Measurements from ENCODE around the gene EIF4G1.

Gene EIF4G1

DNA sequence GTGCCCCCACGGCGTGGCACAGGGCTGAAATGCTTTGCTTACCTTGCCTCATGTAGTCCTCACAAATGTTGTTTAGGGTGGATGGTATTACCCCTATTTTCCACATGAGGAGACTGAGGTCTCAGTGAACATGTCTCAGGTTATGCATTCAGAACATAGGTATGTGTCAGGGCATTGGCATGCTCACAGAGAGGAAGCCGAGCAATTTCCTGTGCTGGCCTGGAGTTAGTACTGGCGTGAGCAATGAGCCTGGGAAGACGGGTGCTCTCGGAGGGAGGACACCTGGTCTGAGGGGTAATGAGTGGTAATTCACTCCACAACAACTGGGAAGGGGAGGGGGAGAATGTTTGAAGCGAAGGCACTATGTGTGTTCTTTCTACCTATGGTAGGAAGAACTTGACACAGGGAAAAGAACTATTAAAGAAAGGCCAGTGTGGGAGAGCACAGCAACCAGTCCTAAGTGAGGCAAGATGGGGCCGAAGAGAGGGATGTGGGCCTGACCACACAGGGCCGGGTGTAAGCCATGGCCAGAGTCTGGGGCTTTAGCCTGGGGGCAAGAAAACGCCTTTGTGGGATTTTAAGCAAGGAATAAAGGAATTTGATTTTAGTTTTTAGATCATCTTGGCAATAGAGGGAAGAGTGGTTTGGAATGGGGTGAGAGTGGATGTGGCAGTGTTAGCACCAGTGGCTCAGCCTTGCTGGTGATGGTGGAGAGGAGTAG lies 18.1 kb downstream of the EIF4G1 start:
- WGBS, 2 donors (ENCODE audit: extremely low coverage in 2 of 2, insufficient read length in 2 of 2, insufficient replicate concordance in 1 of 2): no CpG with 5 or more reads among the region's 10 CpGs

GRCh38 chr3:184333190-184333589 lies 18.8 kb downstream of the EIF4G1 start:
- H2AK5ac ChIP-seq (ENCODE audit: low read depth, low read length): no peak overlapping the region

More for the DNA sequence above, 18.1 kb downstream of the EIF4G1 start:
- no peak overlapping the region for H3K4me2 ChIP-seq (ENCODE audit: insufficient read depth, low read length, poor library complexity, severe bottlenecking)
- H3K27me3 ChIP-seq (ENCODE audit: control insufficient read depth in 3 of 3, insufficient read depth in 3 of 3, low read depth in 1 of 3, low read length in 3 of 3): no peaks in the 10 kb centered on the region
- H3K9me3 ChIP-seq (replicated peaks in 1 of 2; ENCODE audit: control insufficient read depth in 2 of 2, insufficient read depth in 1 of 2, low read depth in 1 of 2, low read length in 2 of 2): no peaks in the 10 kb centered on the region
- H2BK15ac ChIP-seq (ENCODE audit: low read length): no peak overlapping the region
- H3K14ac ChIP-seq (ENCODE audit: low read length): no peak overlapping the region
- H3K4me3 ChIP-seq (ENCODE audit: low read length in 2 of 2): peak overlapping the region in 1 of 2 donors; percentile 45
- no peak overlapping the region for H4K8ac ChIP-seq (ENCODE audit: low read depth, low read length)
- H3K4ac ChIP-seq (ENCODE audit: low read length): no peak overlapping the region
- peaks cover 11 to 16% of the 10 kb centered on the region in 2 donors for H3K4me1 ChIP-seq (ENCODE audit: control insufficient read depth in 2 of 2, insufficient read depth in 1 of 2, low read depth in 1 of 2, low read length in 2 of 2)
- no peak overlapping the region for H3K27ac ChIP-seq (replicated peaks; ENCODE audit: low read length)
- H2BK12ac ChIP-seq (ENCODE audit: low read length): no peak overlapping the region
- H2AFZ ChIP-seq (ENCODE audit: low read length): no peak overlapping the region
- H4K91ac ChIP-seq (ENCODE audit: low read depth, low read length, poor library complexity): no peak overlapping the region
- H3K79me1 ChIP-seq (ENCODE audit: low read depth, low read length): peaks cover 3% of the 10 kb centered on the region
- peaks cover 54 to 81% of the 10 kb centered on the region in 2 donors for H3K36me3 ChIP-seq (replicated peaks in 1 of 2; ENCODE audit: control insufficient read depth in 2 of 2, insufficient read depth in 2 of 2, low read length in 2 of 2)
- H3K23ac ChIP-seq (ENCODE audit: low read depth, low read length, poor library complexity): no peak overlapping the region
- no peak overlapping the region for H2BK5ac ChIP-seq (ENCODE audit: low read length)
- no peak overlapping the region for H2BK120ac ChIP-seq (ENCODE audit: low read depth, low read length)
- no peak overlapping the region for H3K18ac ChIP-seq (ENCODE audit: low read length)
- no peak for DNase-seq (ENCODE audit: low spot score)
- H2AK5ac ChIP-seq (ENCODE audit: low read depth, low read length): no peak overlapping the region
- peak overlapping the region; percentile 78 for H3K9ac ChIP-seq (ENCODE audit: low read depth, low read length, poor library complexity)

GRCh38 chr3:184333700-184334099 lies 19.3 kb downstream of the EIF4G1 start:
- H2AK5ac ChIP-seq (ENCODE audit: low read depth, low read length): no peak overlapping the region
- no peak overlapping the region for H2BK15ac ChIP-seq (ENCODE audit: low read length)
- H3K9ac ChIP-seq (ENCODE audit: low read depth, low read length, poor library complexity): no peak overlapping the region
- H4K91ac ChIP-seq (ENCODE audit: low read depth, low read length, poor library complexity): no peak overlapping the region
- peaks cover 15 to 26% of the 10 kb centered on the region in 2 donors for H3K4me1 ChIP-seq (ENCODE audit: control insufficient read depth in 2 of 2, insufficient read depth in 1 of 2, low read depth in 1 of 2, low read length in 2 of 2)
- no peak overlapping the region for H3K27ac ChIP-seq (replicated peaks; ENCODE audit: low read length)
- H2BK120ac ChIP-seq (ENCODE audit: low read depth, low read length): no peak overlapping the region
- no peak overlapping the region for H3K4me2 ChIP-seq (ENCODE audit: insufficient read depth, low read length, poor library complexity, severe bottlenecking)
- H3K79me1 ChIP-seq (ENCODE audit: low read depth, low read length): peaks cover 3% of the 10 kb centered on the region
- no peak overlapping the region for H2BK5ac ChIP-seq (ENCODE audit: low read length)
- no peaks in the 10 kb centered on the region for H3K9me3 ChIP-seq (replicated peaks in 1 of 2; ENCODE audit: control insufficient read depth in 2 of 2, insufficient read depth in 1 of 2, low read depth in 1 of 2, low read length in 2 of 2)
- no peak overlapping the region for H2AFZ ChIP-seq (ENCODE audit: low read length)
- no peak for DNase-seq (ENCODE audit: low spot score)
- H3K27me3 ChIP-seq (ENCODE audit: control insufficient read depth in 3 of 3, insufficient read depth in 3 of 3, low read depth in 1 of 3, low read length in 3 of 3): no peaks in the 10 kb centered on the region
- H3K4ac ChIP-seq (ENCODE audit: low read length): no peak overlapping the region
- no peak overlapping the region for H3K4me3 ChIP-seq (ENCODE audit: low read length in 2 of 2)
- H3K23ac ChIP-seq (ENCODE audit: low read depth, low read length, poor library complexity): peak overlapping the region; percentile 34
- H3K14ac ChIP-seq (ENCODE audit: low read length): no peak overlapping the region
- no peak overlapping the region for H2BK12ac ChIP-seq (ENCODE audit: low read length)
- no CpG with 5 or more reads among the region's 3 CpGs for WGBS, 2 donors (ENCODE audit: extremely low coverage in 2 of 2, insufficient read length in 2 of 2, insufficient replicate concordance in 1 of 2)
- H3K18ac ChIP-seq (ENCODE audit: low read length): no peak overlapping the region
- peaks cover 44 to 70% of the 10 kb centered on the region in 2 donors for H3K36me3 ChIP-seq (replicated peaks in 1 of 2; ENCODE audit: control insufficient read depth in 2 of 2, insufficient read depth in 2 of 2, low read length in 2 of 2)
- no peak overlapping the region for H4K8ac ChIP-seq (ENCODE audit: low read depth, low read length)

More at GRCh38 chr3:184333190-184333589, 18.8 kb downstream of the EIF4G1 start:
- H2BK15ac ChIP-seq (ENCODE audit: low read length): no peak overlapping the region
- H2BK120ac ChIP-seq (ENCODE audit: low read depth, low read length): no peak overlapping the region
- H2AFZ ChIP-seq (ENCODE audit: low read length): no peak overlapping the region
- peaks cover 12 to 22% of the 10 kb centered on the region in 2 donors for H3K4me1 ChIP-seq (ENCODE audit: control insufficient read depth in 2 of 2, insufficient read depth in 1 of 2, low read depth in 1 of 2, low read length in 2 of 2)
- H3K18ac ChIP-seq (ENCODE audit: low read length): no peak overlapping the region
- no peak overlapping the region for H4K8ac ChIP-seq (ENCODE audit: low read depth, low read length)
- no peaks in the 10 kb centered on the region for H3K27me3 ChIP-seq (ENCODE audit: control insufficient read depth in 3 of 3, insufficient read depth in 3 of 3, low read depth in 1 of 3, low read length in 3 of 3)
- no peak overlapping the region for H2BK5ac ChIP-seq (ENCODE audit: low read length)
- H3K9ac ChIP-seq (ENCODE audit: low read depth, low read length, poor library complexity): no peak overlapping the region
- H3K4me3 ChIP-seq (ENCODE audit: low read length in 2 of 2): no peak overlapping the region
- no peak overlapping the region for H3K4ac ChIP-seq (ENCODE audit: low read length)
- no peak overlapping the region for H3K23ac ChIP-seq (ENCODE audit: low read depth, low read length, poor library complexity)
- DNase-seq (ENCODE audit: low spot score): no peak
- H3K36me3 ChIP-seq (replicated peaks in 1 of 2; ENCODE audit: control insufficient read depth in 2 of 2, insufficient read depth in 2 of 2, low read length in 2 of 2): peaks cover 49 to 75% of the 10 kb centered on the region in 2 donors
- WGBS, 2 donors (ENCODE audit: extremely low coverage in 2 of 2, insufficient read length in 2 of 2, insufficient replicate concordance in 1 of 2): no CpG with 5 or more reads among the region's 6 CpGs
- no peak overlapping the region for H2BK12ac ChIP-seq (ENCODE audit: low read length)
- no peak overlapping the region for H3K14ac ChIP-seq (ENCODE audit: low read length)
- no peaks in the 10 kb centered on the region for H3K9me3 ChIP-seq (replicated peaks in 1 of 2; ENCODE audit: control insufficient read depth in 2 of 2, insufficient read depth in 1 of 2, low read depth in 1 of 2, low read length in 2 of 2)
- H3K4me2 ChIP-seq (ENCODE audit: insufficient read depth, low read length, poor library complexity, severe bottlenecking): no peak overlapping the region
- no peak overlapping the region for H3K27ac ChIP-seq (replicated peaks; ENCODE audit: low read length)
- peaks cover 3% of the 10 kb centered on the region for H3K79me1 ChIP-seq (ENCODE audit: low read depth, low read length)
- no peak overlapping the region for H4K91ac ChIP-seq (ENCODE audit: low read depth, low read length, poor library complexity)

- H2AFZ ChIP-seq (ENCODE audit: low read length): no peak overlapping the region
- no peak for DNase-seq (ENCODE audit: low spot score)
- no peak overlapping the region for H2BK5ac ChIP-seq (ENCODE audit: low read length)
- no peaks in the 10 kb centered on the region for H3K27me3 ChIP-seq (ENCODE audit: control insufficient read depth in 3 of 3, insufficient read depth in 3 of 3, low read depth in 1 of 3, low read length in 3 of 3)
- peaks cover 39 to 60% of the 10 kb centered on the region in 2 donors for H3K36me3 ChIP-seq (replicated peaks in 1 of 2; ENCODE audit: control insufficient read depth in 2 of 2, insufficient read depth in 2 of 2, low read length in 2 of 2)
- H3K14ac ChIP-seq (ENCODE audit: low read length): no peak overlapping the region
- H3K4me2 ChIP-seq (ENCODE audit: insufficient read depth, low read length, poor library complexity, severe bottlenecking): no peak overlapping the region
- H2BK15ac ChIP-seq (ENCODE audit: low read length): no peak overlapping the region
- H4K91ac ChIP-seq (ENCODE audit: low read depth, low read length, poor library complexity): no peak overlapping the region
- H2BK120ac ChIP-seq (ENCODE audit: low read depth, low read length): no peak overlapping the region
- peaks cover 20 to 31% of the 10 kb centered on the region in 2 donors for H3K4me1 ChIP-seq (ENCODE audit: control insufficient read depth in 2 of 2, insufficient read depth in 1 of 2, low read depth in 1 of 2, low read length in 2 of 2)
- no peaks in the 10 kb centered on the region for H3K9me3 ChIP-seq (replicated peaks in 1 of 2; ENCODE audit: control insufficient read depth in 2 of 2, insufficient read depth in 1 of 2, low read depth in 1 of 2, low read length in 2 of 2)
- H3K79me1 ChIP-seq (ENCODE audit: low read depth, low read length): peaks cover 3% of the 10 kb centered on the region
- H3K27ac ChIP-seq (replicated peaks; ENCODE audit: low read length): no peak overlapping the region
- no peak overlapping the region for H3K4ac ChIP-seq (ENCODE audit: low read length)
- no peak overlapping the region for H3K18ac ChIP-seq (ENCODE audit: low read length)
- no peak overlapping the region for H3K23ac ChIP-seq (ENCODE audit: low read depth, low read length, poor library complexity)
- no peak overlapping the region for H4K8ac ChIP-seq (ENCODE audit: low read depth, low read length)
- H2BK12ac ChIP-seq (ENCODE audit: low read length): no peak overlapping the region
- no peak overlapping the region for H3K4me3 ChIP-seq (ENCODE audit: low read length in 2 of 2)
- no CpG with 5 or more reads among the region's 15 CpGs for WGBS, 2 donors (ENCODE audit: extremely low coverage in 2 of 2, insufficient read length in 2 of 2, insufficient replicate concordance in 1 of 2)
- no peak overlapping the region for H2AK5ac ChIP-seq (ENCODE audit: low read depth, low read length)
- H3K9ac ChIP-seq (ENCODE audit: low read depth, low read length, poor library complexity): no peak overlapping the region
These were observed 20.2 kb downstream of the EIF4G1 start for GRCh38 chr3:184334470-184335158.
